Measurements from ENCODE around the gene CISD3.
A peak's percentile ranks its signal among the peaks of the same experiment; 100 is the strongest.

The CISD3 gene

GRCh38 chr17:38716368-38717005 is 13.7 kb upstream of the CISD3 start:
- TF ChIP-seq ZFX (IDR thresholded peaks at IDR 0.05), result no peak
- no peak for TF ChIP-seq CTCF (conservative IDR thresholded peaks at IDR 0.05)
- H3K27ac ChIP-seq, result no peak overlapping the region

- TF ChIP-seq CTCF (conservative IDR thresholded peaks at IDR 0.05) (no peak), ZFX (IDR thresholded peaks at IDR 0.05) (no peak)
- H3K27ac ChIP-seq, result no peak overlapping the region
Observed at GRCh38 chr17:38717139-38717745, 12.9 kb upstream of the CISD3 start.

- TF ChIP-seq CTCF (conservative IDR thresholded peaks at IDR 0.05) (no peak), ZFX (IDR thresholded peaks at IDR 0.05) (no peak)
- H3K27ac ChIP-seq, result peak overlapping the region; percentile 16
Observed at GRCh38 chr17:38719289-38719942, 10.7 kb upstream of the CISD3 start.

- TF ChIP-seq CTCF (conservative IDR thresholded peaks at IDR 0.05) (no peak), ZFX (IDR thresholded peaks at IDR 0.05) (no peak)
- no peak overlapping the region for H3K27ac ChIP-seq
Observed at GRCh38 chr17:38719943-38720641, 10.0 kb upstream of the CISD3 start.

GRCh38 chr17:38720941-38721340 is 9.2 kb upstream of the CISD3 start:
- H3K27ac ChIP-seq, result no peak overlapping the region
- TF ChIP-seq CTCF (conservative IDR thresholded peaks at IDR 0.05) (no peak), ZFX (IDR thresholded peaks at IDR 0.05) (no peak)

- H3K27ac ChIP-seq, result no peak overlapping the region
- TF ChIP-seq CTCF (conservative IDR thresholded peaks at IDR 0.05) (no peak), ZFX (IDR thresholded peaks at IDR 0.05) (no peak)
Observed at GRCh38 chr17:38721802-38722201, 8.3 kb upstream of the CISD3 start.
